ENCODE measurements around the gene KLHL29. TPM values are rescaled to one million over a fixed set of nuclear protein-coding genes. Genes with fewer than 3 reads are reported as not detected.

KLHL29 gene
- total and polyA plus RNA-seq, 2 of the 13 experiments (the other 11 are each of a cell fraction or from before 2014, with no cell fraction given) = 0.01 TPM; not detected in 1

DNA sequence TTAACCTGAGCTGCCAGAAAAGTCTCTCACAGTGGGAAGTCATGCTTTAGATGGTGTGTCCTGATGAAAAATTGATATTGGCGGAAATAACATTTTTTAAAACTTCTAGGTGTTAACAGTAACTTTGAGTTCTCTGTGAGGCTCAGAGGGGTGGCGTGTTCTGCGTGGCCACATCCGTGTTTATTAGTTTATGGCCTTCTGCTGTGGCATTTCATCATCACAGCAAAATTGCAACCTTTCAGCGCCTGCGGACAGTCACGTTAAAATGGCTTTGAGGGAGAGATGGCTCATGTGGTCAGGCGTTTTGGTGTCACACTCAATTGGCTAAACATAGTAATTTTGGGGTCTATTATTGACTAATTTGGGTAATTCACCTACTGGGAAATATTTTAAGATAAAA, 42.4 kb downstream of the KLHL29 start (continued):
- TF ChIP-seq, protein P1, sequence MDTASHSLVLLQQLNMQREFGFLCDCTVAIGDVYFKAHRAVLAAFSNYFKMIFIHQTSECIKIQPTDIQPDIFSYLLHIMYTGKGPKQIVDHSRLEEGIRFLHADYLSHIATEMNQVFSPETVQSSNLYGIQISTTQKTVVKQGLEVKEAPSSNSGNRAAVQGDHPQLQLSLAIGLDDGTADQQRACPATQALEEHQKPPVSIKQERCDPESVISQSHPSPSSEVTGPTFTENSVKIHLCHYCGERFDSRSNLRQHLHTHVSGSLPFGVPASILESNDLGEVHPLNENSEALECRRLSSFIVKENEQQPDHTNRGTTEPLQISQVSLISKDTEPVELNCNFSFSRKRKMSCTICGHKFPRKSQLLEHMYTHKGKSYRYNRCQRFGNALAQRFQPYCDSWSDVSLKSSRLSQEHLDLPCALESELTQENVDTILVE (CRISPR knock-in tag; IDR thresholded peaks at IDR 0.05) = no peak
- TF ChIP-seq AHR (CRISPR knock-in tag; IDR thresholded peaks at IDR 0.05) (no peak), BORCS8-MEF2B (CRISPR knock-in tag; IDR thresholded peaks at IDR 0.05) (no peak)
- TF ChIP-seq, protein P2, sequence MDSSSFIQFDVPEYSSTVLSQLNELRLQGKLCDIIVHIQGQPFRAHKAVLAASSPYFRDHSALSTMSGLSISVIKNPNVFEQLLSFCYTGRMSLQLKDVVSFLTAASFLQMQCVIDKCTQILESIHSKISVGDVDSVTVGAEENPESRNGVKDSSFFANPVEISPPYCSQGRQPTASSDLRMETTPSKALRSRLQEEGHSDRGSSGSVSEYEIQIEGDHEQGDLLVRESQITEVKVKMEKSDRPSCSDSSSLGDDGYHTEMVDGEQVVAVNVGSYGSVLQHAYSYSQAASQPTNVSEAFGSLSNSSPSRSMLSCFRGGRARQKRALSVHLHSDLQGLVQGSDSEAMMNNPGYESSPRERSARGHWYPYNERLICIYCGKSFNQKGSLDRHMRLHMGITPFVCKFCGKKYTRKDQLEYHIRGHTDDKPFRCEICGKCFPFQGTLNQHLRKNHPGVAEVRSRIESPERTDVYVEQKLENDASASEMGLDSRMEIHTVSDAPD (CRISPR knock-in tag; IDR thresholded peaks at IDR 0.05) = no peak

DNA sequence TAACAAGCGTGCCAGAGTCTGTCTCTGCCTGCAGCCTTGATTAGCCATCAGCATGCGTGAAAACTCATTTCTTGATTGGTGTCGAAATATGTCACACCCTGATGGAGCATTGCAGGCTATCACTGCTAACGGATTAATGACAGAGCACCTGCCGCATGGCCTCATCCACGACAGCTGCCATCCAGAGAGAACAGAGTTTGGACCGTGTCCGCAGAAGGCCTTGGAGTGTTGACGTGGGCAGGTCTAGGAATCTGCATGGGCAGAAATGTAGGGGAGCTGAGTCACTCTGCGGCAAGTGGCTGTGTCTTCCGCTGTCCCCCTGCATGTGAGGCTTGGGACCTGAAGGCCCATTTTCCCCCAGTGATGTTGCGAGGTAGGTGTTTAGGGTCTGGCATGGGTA, 43.0 kb downstream of the KLHL29 start:
- H3K9me3 ChIP-seq (ENCODE audit: low read length) = no peaks in the 10 kb centered on the region
- no peaks in the 10 kb centered on the region for H3K79me2 ChIP-seq (ENCODE audit: insufficient read depth, low read length)
- H4K20me1 ChIP-seq (ENCODE audit: insufficient read depth, low read length) = no peaks in the 10 kb centered on the region
- ChIA-PET POLR2A (no interaction called here), CTCF (ENCODE audit: low intra/inter-chr PET ratio, low total read pairs) (no interaction called here)
- no peak for DNase-seq (ENCODE audit: low spot score)
- H2AFZ ChIP-seq (ENCODE audit: low read length) = no peak overlapping the region
- H3K9ac ChIP-seq (ENCODE audit: insufficient read depth, low read depth, low read length) = no peak overlapping the region
- H3K27ac ChIP-seq (ENCODE audit: extremely low read length, insufficient read depth, low read length) = no peak overlapping the region
- H3K4me1 ChIP-seq (ENCODE audit: insufficient read depth, low read length) = no peaks in the 10 kb centered on the region
- H3K27me3 ChIP-seq (ENCODE audit: control insufficient read depth in 1 of 2, insufficient read depth in 2 of 2, low read length in 2 of 2) = peaks cover 0 to 6% of the 10 kb centered on the region in 2 experiments; a peak in 1 of 5 replicates
- in situ Hi-C loops (cut with HindIII; ENCODE audit: extremely low pct_ligation_motif_present, low pct_unique_long_range_greater_than_20kb) = no loop called here
- H3K4me3 ChIP-seq (replicated peaks in 1 of 3; ENCODE audit: insufficient read depth in 1 of 3, low read depth in 2 of 3, low read length in 3 of 3) = no peak overlapping the region
- no peak overlapping the region for H3K4me2 ChIP-seq (ENCODE audit: low read depth, low read length)
- no peaks in the 10 kb centered on the region for H3K36me3 ChIP-seq (replicated peaks in 1 of 2; ENCODE audit: control insufficient read depth in 1 of 2, insufficient read depth in 2 of 2, low read length in 2 of 2)
- intact Hi-C loops (cut with micrococcal nuclease; ENCODE audit: unreplicated experiment) = no loop called here
- no peak for FAIRE-seq
- no peak for ATAC-seq
- no TSS peak for BruUV-seq (replicated peaks)
- 75% methylated on average over 12 of the region's 12 CpGs for WGBS (ENCODE audit: low lambda C conversion rate)
- no peak for TF ChIP-seq RELA (CRISPR knock-in tag; IDR thresholded peaks at IDR 0.05)
- TF ChIP-seq, protein P3, sequence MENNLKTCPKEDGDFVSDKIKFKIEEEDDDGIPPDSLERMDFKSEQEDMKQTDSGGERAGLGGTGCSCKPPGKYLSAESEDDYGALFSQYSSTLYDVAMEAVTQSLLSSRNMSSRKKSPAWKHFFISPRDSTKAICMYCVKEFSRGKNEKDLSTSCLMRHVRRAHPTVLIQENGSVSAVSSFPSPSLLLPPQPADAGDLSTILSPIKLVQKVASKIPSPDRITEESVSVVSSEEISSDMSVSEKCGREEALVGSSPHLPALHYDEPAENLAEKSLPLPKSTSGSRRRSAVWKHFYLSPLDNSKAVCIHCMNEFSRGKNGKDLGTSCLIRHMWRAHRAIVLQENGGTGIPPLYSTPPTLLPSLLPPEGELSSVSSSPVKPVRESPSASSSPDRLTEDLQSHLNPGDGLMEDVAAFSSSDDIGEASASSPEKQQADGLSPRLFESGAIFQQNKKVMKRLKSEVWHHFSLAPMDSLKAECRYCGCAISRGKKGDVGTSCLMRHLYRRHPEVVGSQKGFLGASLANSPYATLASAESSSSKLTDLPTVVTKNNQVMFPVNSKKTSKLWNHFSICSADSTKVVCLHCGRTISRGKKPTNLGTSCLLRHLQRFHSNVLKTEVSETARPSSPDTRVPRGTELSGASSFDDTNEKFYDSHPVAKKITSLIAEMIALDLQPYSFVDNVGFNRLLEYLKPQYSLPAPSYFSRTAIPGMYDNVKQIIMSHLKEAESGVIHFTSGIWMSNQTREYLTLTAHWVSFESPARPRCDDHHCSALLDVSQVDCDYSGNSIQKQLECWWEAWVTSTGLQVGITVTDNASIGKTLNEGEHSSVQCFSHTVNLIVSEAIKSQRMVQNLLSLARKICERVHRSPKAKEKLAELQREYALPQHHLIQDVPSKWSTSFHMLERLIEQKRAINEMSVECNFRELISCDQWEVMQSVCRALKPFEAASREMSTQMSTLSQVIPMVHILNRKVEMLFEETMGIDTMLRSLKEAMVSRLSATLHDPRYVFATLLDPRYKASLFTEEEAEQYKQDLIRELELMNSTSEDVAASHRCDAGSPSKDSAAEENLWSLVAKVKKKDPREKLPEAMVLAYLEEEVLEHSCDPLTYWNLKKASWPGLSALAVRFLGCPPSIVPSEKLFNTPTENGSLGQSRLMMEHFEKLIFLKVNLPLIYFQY (CRISPR knock-in tag; IDR thresholded peaks at IDR 0.05; ENCODE audit: borderline replicate concordance) = no peak
- no peak for TF ChIP-seq MIER3 (CRISPR knock-in tag; IDR thresholded peaks at IDR 0.05; ENCODE audit: borderline replicate concordance)
- TF ChIP-seq, protein P4, sequence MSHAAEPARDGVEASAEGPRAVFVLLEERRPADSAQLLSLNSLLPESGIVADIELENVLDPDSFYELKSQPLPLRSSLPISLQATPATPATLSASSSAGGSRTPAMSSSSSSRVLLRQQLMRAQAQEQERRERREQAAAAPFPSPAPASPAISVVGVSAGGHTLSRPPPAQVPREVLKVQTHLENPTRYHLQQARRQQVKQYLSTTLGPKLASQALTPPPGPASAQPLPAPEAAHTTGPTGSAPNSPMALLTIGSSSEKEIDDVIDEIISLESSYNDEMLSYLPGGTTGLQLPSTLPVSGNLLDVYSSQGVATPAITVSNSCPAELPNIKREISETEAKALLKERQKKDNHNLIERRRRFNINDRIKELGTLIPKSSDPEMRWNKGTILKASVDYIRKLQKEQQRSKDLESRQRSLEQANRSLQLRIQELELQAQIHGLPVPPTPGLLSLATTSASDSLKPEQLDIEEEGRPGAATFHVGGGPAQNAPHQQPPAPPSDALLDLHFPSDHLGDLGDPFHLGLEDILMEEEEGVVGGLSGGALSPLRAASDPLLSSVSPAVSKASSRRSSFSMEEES (CRISPR knock-in tag; IDR thresholded peaks at IDR 0.05) = no peak
- no peak for TF ChIP-seq ZFP36 (IDR thresholded peaks at IDR 0.05; ENCODE audit: borderline replicate concordance, low read depth, low read length, partially characterized antibody)
- TF ChIP-seq HCFC1 (IDR thresholded peaks at IDR 0.05; ENCODE audit: low read depth, low read length) = no peak
- TF ChIP-seq ETV5 (CRISPR knock-in tag; IDR thresholded peaks at IDR 0.05; ENCODE audit: borderline replicate concordance) = no peak

Measured in HepG2 (cell line).